ENCODE data around the gene FBXO41.
A peak's percentile ranks its signal among the peaks of the same experiment; 100 is the strongest.

FBXO41 gene

GRCh38 chr2:73284296-73285158, at the start of gene FBXO41 (continued):
- TF ChIP-seq ZBTB10 (tag by site-specific recombination; IDR thresholded peaks at IDR 0.05) (no peak), SP2 (tag by site-specific recombination; IDR thresholded peaks at IDR 0.05) (peak; percentile 66), ZBTB8A (tag by site-specific recombination; IDR thresholded peaks at IDR 0.05) (0 out of 2 replicates have a peak, but pooled peaks have one; percentile 8), ZNF16 (tag by site-specific recombination; IDR thresholded peaks at IDR 0.05; ENCODE audit: low read depth) (no peak), ZBTB7A (tag by site-specific recombination; IDR thresholded peaks at IDR 0.05; ENCODE audit: low read depth) (no peak), PRDM2 (tag by site-specific recombination; IDR thresholded peaks at IDR 0.05; ENCODE audit: borderline replicate concordance) (no peak), ZSCAN16 (tag by site-specific recombination; IDR thresholded peaks at IDR 0.05) (no peak), ZNF366 (tag by site-specific recombination; conservative IDR thresholded peaks at IDR 0.05) (no peak), ZNF148 (tag by site-specific recombination; IDR thresholded peaks at IDR 0.05; ENCODE audit: borderline replicate concordance) (no peak), ZNF202 (tag by site-specific recombination; IDR thresholded peaks at IDR 0.05; ENCODE audit: borderline replicate concordance) (no peak), ZNF155 (tag by site-specific recombination; IDR thresholded peaks at IDR 0.05) (no peak), MEIS1 (CRISPR knock-in tag; IDR thresholded peaks at IDR 0.05; ENCODE audit: borderline replicate concordance) (no peak), ZNF596 (tag by site-specific recombination; IDR thresholded peaks at IDR 0.05) (no peak), ZBTB48 (tag by site-specific recombination; IDR thresholded peaks at IDR 0.05) (peak; percentile 72), ZNF560 (tag by site-specific recombination; IDR thresholded peaks at IDR 0.05; ENCODE audit: borderline replicate concordance) (no peak), ZXDB (tag by site-specific recombination; IDR thresholded peaks at IDR 0.05) (no peak), ZNF121 (tag by site-specific recombination; IDR thresholded peaks at IDR 0.05) (no peak), ZNF792 (tag by site-specific recombination; IDR thresholded peaks at IDR 0.05) (no peak), ZNF157 (tag by site-specific recombination; IDR thresholded peaks at IDR 0.05) (no peak), PRDM10 (tag by site-specific recombination; IDR thresholded peaks at IDR 0.05) (peak; percentile 40), ZNF510 (tag by site-specific recombination; IDR thresholded peaks at IDR 0.05; ENCODE audit: insufficient replicate concordance) (no peak), ZNF423 (tag by site-specific recombination; IDR thresholded peaks at IDR 0.05) (no peak), ZNF530 (tag by site-specific recombination; IDR thresholded peaks at IDR 0.05; ENCODE audit: low read depth) (no peak), ZNF621 (tag by site-specific recombination; IDR thresholded peaks at IDR 0.05) (no peak), SCRT1 (tag by site-specific recombination; IDR thresholded peaks at IDR 0.05; ENCODE audit: borderline replicate concordance) (no peak)

Measured in HEK293 (cell line).